Prostate gland (tissue), 2 donors: ENCODE measurements around the gene SPTY2D1.

Source experiments
- CTCF ChIP-seq, 4 experiments: fragments of 200-600 bp in 2 of 4; fragments of 450-650 bp in 2 of 4; sonication (generic) in 2 of 4; IDR thresholded peaks; 1 replicate in 3 of 4; 2 replicates in 1 of 4; pipeline ENCODE4 v1.5.1; 2016 to 2019; ENCODE audit warnings: antibody characterized with exemption in 4 of 4, mild to moderate bottlenecking in 2 of 4, moderate library complexity in 2 of 4
- POLR2A ChIP-seq: fragments of 450-650 bp; IDR thresholded peaks from one replicate; pipeline ENCODE4 v1.6.1; 2016; ENCODE audit warnings: antibody characterized with exemption, mild to moderate bottlenecking

- no peak for TF ChIP-seq CTCF (IDR thresholded peaks at IDR 0.05)
- no peak for TF ChIP-seq POLR2A
These were observed 1.3 kb downstream of the SPTY2D1 start for GRCh38 chr11:18632841-18633240.
